SK-N-DZ (cell line): ENCODE results near the gene PRDM16.

Experiments
- DNase-seq: peaks from one replicate; pipeline ENCODE4 v3.0.0-alpha.2; 2015; ENCODE audit warnings: low spot score

Gene PRDM16

DNA sequence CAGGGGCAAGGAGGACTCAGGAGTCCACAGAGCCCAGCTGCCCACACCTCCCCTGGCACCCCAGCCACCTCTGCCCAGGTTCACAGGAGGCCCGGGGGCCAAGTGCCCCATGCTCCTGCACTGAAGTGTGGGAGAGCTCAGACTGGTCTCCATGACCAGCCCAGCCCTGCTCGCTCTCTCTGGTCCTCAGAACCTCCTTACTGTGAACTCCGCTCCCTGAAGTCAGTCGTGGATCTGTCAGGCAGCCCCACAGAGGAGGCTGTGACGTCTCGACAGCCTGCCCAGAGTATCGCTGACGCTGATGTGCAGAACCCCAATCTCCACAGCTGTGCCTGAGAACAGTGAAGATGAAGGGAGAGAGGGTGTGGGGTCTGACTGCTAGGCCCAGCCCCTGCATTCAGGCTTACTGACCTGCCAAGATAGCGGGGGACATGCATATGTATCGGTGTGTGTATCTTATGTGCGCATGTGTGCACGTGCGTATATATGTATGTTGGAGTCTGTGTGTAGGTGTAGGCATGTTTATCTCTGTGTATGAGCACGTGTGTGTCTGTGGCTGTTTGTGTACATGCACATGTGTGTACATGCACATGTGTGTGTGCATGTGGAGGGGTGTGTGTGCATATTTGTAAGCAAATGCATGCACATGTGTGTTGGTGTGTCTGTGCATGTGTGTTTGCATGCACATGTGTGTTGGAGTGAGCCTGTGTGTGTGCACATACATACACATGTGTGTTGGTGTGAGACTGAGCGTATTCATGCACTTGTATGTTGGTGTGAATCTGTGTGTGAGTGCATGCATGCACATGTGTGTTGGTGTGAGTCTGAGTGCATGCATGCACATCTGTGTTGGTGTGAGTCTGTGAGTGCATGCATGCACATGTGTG is 267.0 kb downstream of the PRDM16 start:
- DNase-seq: no peak

DNA sequence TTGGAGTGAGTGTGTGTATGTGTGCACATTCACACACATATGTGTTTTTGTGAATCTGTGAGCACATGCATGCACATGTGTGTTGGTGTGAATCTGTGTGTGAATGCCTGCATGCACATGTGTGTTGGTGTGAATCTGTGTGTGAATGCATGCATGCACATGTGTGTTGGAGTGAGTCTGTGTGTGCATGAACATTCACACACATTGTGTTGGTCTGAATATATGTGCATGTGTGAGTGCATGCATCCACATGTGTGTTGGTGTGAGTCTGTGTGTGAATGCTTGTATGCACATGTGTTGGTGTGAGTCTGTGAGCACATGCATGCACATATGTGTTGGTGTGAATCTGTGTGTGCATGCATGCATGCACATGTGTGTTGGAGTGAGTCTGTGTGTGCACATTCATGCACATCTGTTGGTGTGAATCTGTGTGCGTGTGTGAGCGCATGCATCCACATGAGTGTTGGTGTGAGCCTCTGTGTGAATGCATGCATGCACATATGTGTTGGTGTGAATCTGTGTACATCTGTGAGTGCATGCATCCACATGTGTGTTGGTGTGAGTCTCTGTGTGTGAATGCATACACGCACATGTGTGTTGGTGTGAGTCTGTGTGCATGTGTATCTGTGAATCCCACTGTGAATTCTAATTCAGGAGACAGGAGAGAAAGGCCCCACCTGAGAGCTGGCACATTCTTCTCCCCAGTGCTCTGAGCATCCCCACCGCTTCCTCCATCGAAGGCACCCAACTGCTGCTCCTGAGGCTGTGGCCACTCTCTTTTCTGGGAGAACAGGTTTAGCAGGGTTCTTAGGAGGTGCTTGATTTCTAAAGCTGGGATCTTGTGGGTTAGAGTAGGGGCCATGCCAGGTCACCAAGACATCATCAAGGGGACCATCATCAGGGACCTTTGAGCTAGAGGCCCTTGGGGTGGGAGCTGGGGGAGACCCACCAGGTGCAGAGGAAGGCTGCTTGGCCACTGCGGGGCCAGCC is 267.9 kb downstream of the PRDM16 start:
- DNase-seq: no peak

DNA sequence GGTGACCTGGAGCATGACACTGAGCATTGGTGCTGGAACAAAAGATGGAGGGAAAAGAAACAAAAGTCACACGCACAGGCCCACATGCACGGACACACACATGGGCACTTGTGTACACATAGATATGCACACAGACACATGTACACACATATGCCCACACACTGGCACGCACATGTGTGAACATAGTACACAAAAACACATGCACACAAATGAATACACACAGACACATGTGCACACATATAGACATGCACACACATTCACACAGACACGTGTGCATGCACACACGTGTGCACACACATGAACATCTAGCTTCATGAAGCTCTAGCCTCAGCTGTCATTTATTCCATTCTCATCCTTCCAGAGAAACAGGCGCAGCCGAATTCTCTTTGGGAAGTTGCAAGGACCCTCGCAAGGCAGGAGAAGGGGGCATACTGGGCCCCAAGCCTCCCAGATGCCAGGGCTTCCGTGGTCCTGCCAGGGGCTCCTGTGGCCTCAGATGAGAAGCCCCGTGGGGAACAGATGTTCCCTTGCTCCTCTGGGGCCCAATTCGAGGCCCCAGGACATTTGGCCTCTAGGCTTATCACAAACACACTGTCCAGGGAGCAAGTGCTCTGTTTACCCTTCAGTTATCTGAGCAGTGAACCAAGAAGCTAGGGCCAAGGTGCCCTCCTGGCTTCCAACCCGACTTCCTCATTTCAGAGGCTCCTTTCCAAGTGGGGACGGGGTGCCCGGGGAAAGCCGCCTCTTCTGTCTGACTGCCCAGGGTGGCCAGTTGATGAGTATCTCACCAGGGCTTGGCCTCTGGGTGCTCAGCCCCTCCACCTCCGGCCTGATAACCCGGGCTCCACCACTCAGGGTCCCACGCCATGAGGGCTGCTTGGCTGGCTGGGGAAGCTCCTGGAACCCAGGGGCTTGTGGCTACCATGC is 269.1 kb downstream of the PRDM16 start:
- no peak for DNase-seq

- DNase-seq: no peak
Observed at GRCh38 chr1:3338725-3339070, 269.7 kb downstream of the PRDM16 start.

DNA sequence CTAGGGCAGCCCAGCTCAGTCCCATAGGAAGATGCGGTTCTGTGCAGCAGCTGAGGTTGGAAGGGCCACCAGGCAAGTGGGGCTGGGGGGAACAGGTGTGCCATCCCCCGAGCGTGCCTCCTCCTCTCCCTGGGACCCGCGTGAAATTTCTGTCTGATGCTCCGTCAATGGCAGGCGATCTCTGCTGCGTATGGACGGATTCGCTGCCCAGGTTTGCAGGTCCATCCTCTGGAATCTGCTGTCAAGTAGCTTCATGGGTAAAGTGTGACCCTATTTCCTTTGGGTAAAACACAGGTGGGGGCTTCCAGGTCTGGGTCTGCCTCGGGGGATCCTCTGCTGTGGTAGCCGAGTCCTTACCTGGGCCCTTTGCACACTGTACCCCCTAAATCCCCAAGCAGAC is 270.9 kb downstream of the PRDM16 start:
- no peak for DNase-seq

GRCh38 chr1:3340548-3341235 is 271.7 kb downstream of the PRDM16 start:
- DNase-seq: no peak

DNA sequence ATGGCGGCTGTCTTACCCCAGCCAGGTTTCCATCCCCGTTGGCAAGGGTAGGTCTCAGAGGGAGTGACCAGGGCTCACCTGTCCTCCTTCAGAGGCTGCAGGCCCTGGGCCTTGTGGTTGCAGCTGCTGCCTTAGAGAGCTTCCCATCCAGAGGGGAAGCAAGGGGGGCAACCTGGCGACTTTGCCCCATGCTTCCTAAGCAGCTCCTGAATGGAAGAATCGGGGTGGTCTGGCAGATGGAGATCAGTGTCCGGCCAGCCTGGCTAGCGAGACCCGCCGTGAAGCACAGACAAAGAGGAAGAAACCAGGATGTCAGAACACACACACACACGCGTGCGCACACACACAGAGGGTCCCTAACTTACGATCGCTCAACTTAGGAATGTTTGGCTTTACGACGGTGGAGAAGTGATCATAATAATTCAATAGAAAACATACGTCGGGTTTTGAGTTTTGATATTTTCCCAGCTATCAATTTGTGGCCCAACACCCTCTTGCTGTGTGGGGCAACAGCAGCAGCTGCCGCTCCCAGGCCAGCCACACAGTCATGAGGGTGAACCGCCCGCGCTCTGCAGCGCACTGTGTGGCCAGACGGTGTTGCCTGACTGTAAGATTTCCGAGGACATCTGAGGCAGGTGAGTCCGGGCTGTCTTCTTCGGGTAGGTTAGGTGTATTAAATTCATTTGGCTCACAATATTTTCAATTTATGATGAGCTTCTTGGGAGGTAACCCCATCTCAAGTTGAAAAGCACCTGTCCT is 272.4 kb downstream of the PRDM16 start:
- no peak for DNase-seq

GRCh38 chr1:3342960-3343359 is 274.0 kb downstream of the PRDM16 start:
- no peak for DNase-seq

GRCh38 chr1:3344395-3344794 is 275.4 kb downstream of the PRDM16 start:
- DNase-seq: no peak

GRCh38 chr1:3345792-3346191 is 276.8 kb downstream of the PRDM16 start:
- no peak for DNase-seq

- DNase-seq: no peak
Observed at GRCh38 chr1:3346478-3346877, 277.5 kb downstream of the PRDM16 start.

GRCh38 chr1:3347257-3348020 is 278.4 kb downstream of the PRDM16 start:
- no peak for DNase-seq

DNA sequence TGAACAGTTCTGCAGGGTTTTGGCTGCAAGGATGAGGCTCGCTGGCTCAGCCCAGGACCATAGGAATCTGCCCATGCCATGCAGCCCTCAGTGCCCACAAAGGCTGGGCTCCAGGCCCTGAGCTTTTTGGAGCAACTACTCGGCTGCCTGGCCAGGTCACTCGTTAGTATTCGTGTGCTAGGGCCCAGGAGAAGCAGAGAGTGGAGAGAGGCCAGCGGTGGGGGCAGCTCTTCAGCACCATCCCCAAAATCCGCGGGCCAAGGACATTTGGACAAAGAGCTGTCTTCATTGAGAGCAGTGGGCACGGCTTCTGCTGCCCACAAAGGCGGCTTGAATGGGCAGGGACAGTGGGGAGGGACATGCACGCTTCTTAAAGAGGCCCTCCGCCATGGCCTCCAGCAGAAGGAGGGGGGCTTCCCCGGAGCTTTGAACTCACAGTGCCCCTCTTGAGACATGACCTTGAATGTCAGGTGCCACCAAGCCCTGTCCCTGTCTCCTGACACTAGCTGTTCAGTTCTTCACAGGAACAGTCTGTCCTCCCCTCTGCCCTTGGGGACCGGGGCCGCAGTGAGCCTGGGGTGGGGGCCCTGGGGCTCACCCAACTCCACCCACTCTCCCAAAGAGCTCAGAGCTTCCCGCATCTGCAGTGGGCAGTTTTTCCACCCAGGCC is 279.3 kb downstream of the PRDM16 start:
- DNase-seq: no peak

DNA sequence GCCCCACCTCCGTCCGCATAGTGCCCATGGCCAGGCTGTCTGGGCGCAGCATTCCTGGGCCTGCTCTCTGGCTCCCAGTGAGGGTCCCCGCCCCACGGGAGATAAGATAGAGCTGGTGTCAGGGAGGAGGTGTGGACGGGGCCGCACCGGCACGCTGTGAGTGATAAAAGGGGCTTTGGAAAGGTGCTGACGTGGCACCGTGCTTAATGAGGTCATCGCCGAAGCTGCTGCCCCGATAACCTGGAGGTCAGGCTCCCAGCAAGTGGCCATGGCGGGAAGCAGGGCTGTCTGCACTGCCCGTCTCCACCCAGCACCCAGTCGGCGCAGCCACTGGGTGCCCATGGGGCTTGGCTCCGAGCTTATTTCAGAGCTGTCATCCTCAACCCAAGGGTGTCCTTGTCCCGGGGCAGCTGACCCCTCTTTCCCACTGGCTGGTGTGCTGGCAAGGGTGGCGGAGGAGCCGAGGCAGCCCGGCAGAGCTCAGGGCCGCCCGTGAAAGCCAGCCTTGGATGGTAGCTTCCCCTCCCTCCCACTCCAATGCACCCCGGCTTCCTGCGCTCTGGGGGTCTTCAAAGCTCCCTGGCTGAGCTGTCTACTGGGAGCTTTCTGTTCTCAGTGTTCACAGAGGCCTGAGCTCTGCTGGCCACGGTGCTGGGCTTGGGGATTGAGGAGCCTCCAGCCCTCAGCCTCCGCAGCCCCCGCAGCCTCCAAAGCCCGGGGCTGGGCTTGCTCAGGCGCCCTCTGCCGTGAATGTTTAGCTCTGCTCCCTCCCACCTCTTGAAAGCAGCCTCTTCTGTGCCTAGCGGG is 280.4 kb downstream of the PRDM16 start:
- no peak for DNase-seq

DNA sequence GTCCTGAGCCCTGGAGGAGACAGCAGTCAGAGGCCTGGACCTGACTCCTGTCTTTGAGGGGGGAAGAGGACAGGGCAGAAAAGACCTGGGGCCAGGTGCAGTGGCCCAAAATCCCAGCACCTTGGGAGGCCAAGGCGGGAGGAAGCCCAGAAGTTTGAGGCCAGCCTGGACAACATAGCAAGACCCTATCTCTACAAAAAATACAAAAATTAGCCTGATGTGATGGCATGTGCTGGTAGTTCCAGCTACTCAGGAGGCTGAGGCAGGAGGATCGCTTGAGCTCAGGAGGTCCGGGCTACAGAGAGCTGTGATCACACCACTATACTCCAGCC is 280.9 kb downstream of the PRDM16 start:
- no peak for DNase-seq

- DNase-seq: no peak
Observed at GRCh38 chr1:3350506-3351261, 281.7 kb downstream of the PRDM16 start.
